Liver (tissue), 9 donors: ENCODE data around the gene CDH22. TPM values are rescaled to one million over a fixed set of nuclear protein-coding genes. Genes with fewer than 3 reads are reported as not detected.
A peak's percentile ranks its signal among the peaks of the same experiment; 100 is the strongest.

Experiments used
- DNase-seq: peaks from one replicate; pipeline ENCODE4 v3.0.0-alpha.2; 2017; ENCODE audit warnings: low spot score
- H3K27ac ChIP-seq, 2 donors: one replicate each; pipeline ENCODE4 v1.7.0; 2013; ENCODE audit warnings: inconsistent platforms in 2 of 2, low read length in 2 of 2, control low read depth in 1 of 2, low read depth in 1 of 2, mild to moderate bottlenecking in 1 of 2
- H3K27me3 ChIP-seq, 4 donors: one replicate each; pipeline versions ENCODE4 v1.6.1 to v1.7.0; 2013; ENCODE audit warnings: low read length in 3 of 4, inconsistent platforms in 1 of 4, mild to moderate bottlenecking in 1 of 4, moderate library complexity in 1 of 4; ENCODE audit not compliant: control insufficient read depth in 4 of 4, insufficient read depth in 4 of 4
- H3K36me3 ChIP-seq, 4 donors: one replicate each; pipeline versions ENCODE4 v1.6.1 to v1.7.0; 2013; ENCODE audit warnings: low read length in 3 of 4, mild to moderate bottlenecking in 3 of 4, low read depth in 1 of 4, moderate library complexity in 1 of 4; ENCODE audit not compliant: control insufficient read depth in 4 of 4, insufficient read depth in 3 of 4
- H3K4me1 ChIP-seq, 4 donors: one replicate each; pipeline versions ENCODE4 v1.6.1 to v1.7.0; 2013; ENCODE audit warnings: low read length in 3 of 4, mild to moderate bottlenecking in 3 of 4, moderate library complexity in 1 of 4; ENCODE audit not compliant: control insufficient read depth in 4 of 4, insufficient read depth in 4 of 4
- H3K4me3 ChIP-seq, 3 donors: one replicate each; pipeline versions ENCODE4 v1.6.1 to v1.7.0; 2013; ENCODE audit warnings: low read length in 3 of 3, control low read depth in 1 of 3, low read depth in 1 of 3, mild to moderate bottlenecking in 1 of 3
- H3K9ac ChIP-seq, 2 donors: one replicate each; pipeline ENCODE4 v1.7.0; 2013; ENCODE audit warnings: low read length in 2 of 2, mild to moderate bottlenecking in 2 of 2, moderate library complexity in 2 of 2, control low read depth in 1 of 2, low read depth in 1 of 2
- H3K9me3 ChIP-seq, 4 donors: one replicate each; pipeline versions ENCODE4 v1.6.1 to v1.7.0; 2013; ENCODE audit warnings: low read length in 3 of 4; ENCODE audit not compliant: control insufficient read depth in 4 of 4
- ATF3 ChIP-seq: IDR thresholded peaks from 2 replicates; pipeline ENCODE4 v1.6.1; 2016; ENCODE audit warnings: antibody characterized with exemption
- EGR1 ChIP-seq, 2 donors: IDR thresholded peaks; 2 replicates each; pipeline ENCODE4 v1.6.1; 2016 to 2018; ENCODE audit warnings: antibody characterized with exemption in 2 of 2, low read depth in 2 of 2
- HNF4A ChIP-seq, 2 donors: conservative IDR thresholded peaks; 2 replicates each; pipeline ENCODE4 v1.6.1; 2016; ENCODE audit warnings: antibody characterized with exemption in 2 of 2, mild to moderate bottlenecking in 2 of 2
- NR2F2 ChIP-seq: IDR thresholded peaks from 2 replicates; pipeline ENCODE4 v1.6.1; 2016; ENCODE audit warnings: antibody characterized with exemption
- RAD21 ChIP-seq, 2 donors: IDR thresholded peaks; 2 replicates each; pipeline ENCODE4 v1.6.1; 2016; ENCODE audit warnings: antibody characterized with exemption in 2 of 2, mild to moderate bottlenecking in 2 of 2
- REST ChIP-seq: IDR thresholded peaks from 2 replicates; pipeline ENCODE4 v1.6.1; 2016; ENCODE audit warnings: antibody characterized with exemption, mild to moderate bottlenecking
- SP1 ChIP-seq: IDR thresholded peaks from 2 replicates; pipeline ENCODE4 v1.6.1; 2018; ENCODE audit warnings: antibody characterized with exemption, mild to moderate bottlenecking
- TAF1 ChIP-seq: conservative IDR thresholded peaks from 2 replicates; pipeline ENCODE4 v1.6.1; 2016; ENCODE audit warnings: antibody characterized with exemption, mild to moderate bottlenecking
- YY1 ChIP-seq: IDR thresholded peaks from 2 replicates; pipeline ENCODE4 v1.6.1; 2016; ENCODE audit warnings: antibody characterized with exemption, mild to moderate bottlenecking
- WGBS: extraction: QIAGEN DNeasy Blood & Tissue Kit; methylation state at CpG from one replicate; pipeline ENCODE4 v1.1.7; 2013; 5-methylcytosine and 5-hydroxymethylcytosine counted together
- polyA plus RNA-seq, 2 donors: library from polyadenylated mRNA; stranded (reverse) in 1 of 2; unstranded in 1 of 2; fragments of 200-250 nt in 1 of 2; fragments of >200 nt in 1 of 2; fragmentation: Nextera tagmentation in 1 of 2; extraction: Ambion mirVana in 1 of 2; gene quantifications; one replicate each; pipeline versions ENCODE4 v1.2.1 to v1.2.3, GENCODE V29; 2013 to 2015
- total RNA-seq, 2 donors: library from RNA; depleted of rRNA; stranded (reverse); fragments of >200 nt; gene quantifications; one replicate each; pipeline ENCODE4 v1.2.3, GENCODE V29; 2014
- TF ChIP-seq, protein P1 (sequence below): IDR thresholded peaks from 2 replicates; pipeline ENCODE4 v1.6.1; 2016; ENCODE audit warnings: antibody characterized with exemption
- donor health status: healthy.
- donor health status: healthy.
- donor health status: healthy.
- donor health status: healthy.
- donor health status: healthy.

CDH22 gene
- total and polyA plus RNA-seq, 4 donors, result 0.02 TPM; not detected in 3

GRCh38 chr20:46353500-46354206 is 45.4 kb upstream of the CDH22 start:
- DNase-seq, result no peak
- H3K4me3 ChIP-seq, result no peak overlapping the region
- WGBS, result 75% methylated on average over 14 of the region's 14 CpGs
- no peaks in the 10 kb centered on the region for H3K9me3 ChIP-seq
- peaks cover 3 to 23% (median 11%) of the 10 kb centered on the region in 4 donors for H3K36me3 ChIP-seq
- no peak overlapping the region for H3K9ac ChIP-seq
- H3K27ac ChIP-seq, result no peak overlapping the region
- H3K27me3 ChIP-seq, result no peaks in the 10 kb centered on the region
- TF ChIP-seq YY1 (no peak), TAF1 (no peak), HNF4A (conservative IDR thresholded peaks at IDR 0.05) (peak in 1 of 2 donors; percentile 74), EGR1 (IDR thresholded peaks at IDR 0.05; ENCODE audit: low read depth in 2 of 2) (no peak)
- peaks cover 4 to 25% (median 9%) of the 10 kb centered on the region in 4 donors for H3K4me1 ChIP-seq

GRCh38 chr20:46352370-46352938 is 44.2 kb upstream of the CDH22 start:
- no peak for DNase-seq
- WGBS, result 92% methylated on average over 18 of the region's 18 CpGs
- peaks cover 3 to 25% (median 11%) of the 10 kb centered on the region in 4 donors for H3K36me3 ChIP-seq
- no peak overlapping the region for H3K27ac ChIP-seq
- peaks cover 4 to 23% (median 7%) of the 10 kb centered on the region in 4 donors for H3K4me1 ChIP-seq
- H3K27me3 ChIP-seq, result no peaks in the 10 kb centered on the region
- H3K9me3 ChIP-seq, result no peaks in the 10 kb centered on the region
- TF ChIP-seq SP1 (no peak), RAD21 (IDR thresholded peaks at IDR 0.05) (no peak), TAF1 (no peak), NR2F2 (no peak), REST (no peak), ATF3 (no peak), YY1 (no peak)
- TF ChIP-seq, protein P1, sequence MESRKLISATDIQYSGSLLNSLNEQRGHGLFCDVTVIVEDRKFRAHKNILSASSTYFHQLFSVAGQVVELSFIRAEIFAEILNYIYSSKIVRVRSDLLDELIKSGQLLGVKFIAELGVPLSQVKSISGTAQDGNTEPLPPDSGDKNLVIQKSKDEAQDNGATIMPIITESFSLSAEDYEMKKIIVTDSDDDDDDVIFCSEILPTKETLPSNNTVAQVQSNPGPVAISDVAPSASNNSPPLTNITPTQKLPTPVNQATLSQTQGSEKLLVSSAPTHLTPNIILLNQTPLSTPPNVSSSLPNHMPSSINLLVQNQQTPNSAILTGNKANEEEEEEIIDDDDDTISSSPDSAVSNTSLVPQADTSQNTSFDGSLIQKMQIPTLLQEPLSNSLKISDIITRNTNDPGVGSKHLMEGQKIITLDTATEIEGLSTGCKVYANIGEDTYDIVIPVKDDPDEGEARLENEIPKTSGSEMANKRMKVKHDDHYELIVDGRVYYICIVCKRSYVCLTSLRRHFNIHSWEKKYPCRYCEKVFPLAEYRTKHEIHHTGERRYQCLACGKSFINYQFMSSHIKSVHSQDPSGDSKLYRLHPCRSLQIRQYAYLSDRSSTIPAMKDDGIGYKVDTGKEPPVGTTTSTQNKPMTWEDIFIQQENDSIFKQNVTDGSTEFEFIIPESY, result no peak
- H3K4me3 ChIP-seq, result no peak overlapping the region
- no peak overlapping the region for H3K9ac ChIP-seq
